ENCODE data around the gene CDC34.

The CDC34 gene

GRCh38 chr19:493391-494170 lies 38.0 kb upstream of the CDC34 start:
- TF ChIP-seq ZNF274 (IDR thresholded peaks at IDR 0.05; ENCODE audit: low read depth, low read length): no peak
- no peak overlapping the region for H3K4me3 ChIP-seq (ENCODE audit: low read length)

- TF ChIP-seq ZNF274 (IDR thresholded peaks at IDR 0.05; ENCODE audit: low read depth, low read length): no peak
- no peak overlapping the region for H3K4me3 ChIP-seq (ENCODE audit: low read length)
Measured at GRCh38 chr19:494171-495080, 37.1 kb upstream of the CDC34 start.

- H3K4me3 ChIP-seq (ENCODE audit: low read length): no peak overlapping the region
- TF ChIP-seq ZNF274 (IDR thresholded peaks at IDR 0.05; ENCODE audit: low read depth, low read length): no peak
Measured at GRCh38 chr19:495081-495401, 36.5 kb upstream of the CDC34 start.

GRCh38 chr19:495402-496111 lies 36.0 kb upstream of the CDC34 start:
- no peak overlapping the region for H3K4me3 ChIP-seq (ENCODE audit: low read length)
- TF ChIP-seq ZNF274 (IDR thresholded peaks at IDR 0.05; ENCODE audit: low read depth, low read length): no peak

DNA sequence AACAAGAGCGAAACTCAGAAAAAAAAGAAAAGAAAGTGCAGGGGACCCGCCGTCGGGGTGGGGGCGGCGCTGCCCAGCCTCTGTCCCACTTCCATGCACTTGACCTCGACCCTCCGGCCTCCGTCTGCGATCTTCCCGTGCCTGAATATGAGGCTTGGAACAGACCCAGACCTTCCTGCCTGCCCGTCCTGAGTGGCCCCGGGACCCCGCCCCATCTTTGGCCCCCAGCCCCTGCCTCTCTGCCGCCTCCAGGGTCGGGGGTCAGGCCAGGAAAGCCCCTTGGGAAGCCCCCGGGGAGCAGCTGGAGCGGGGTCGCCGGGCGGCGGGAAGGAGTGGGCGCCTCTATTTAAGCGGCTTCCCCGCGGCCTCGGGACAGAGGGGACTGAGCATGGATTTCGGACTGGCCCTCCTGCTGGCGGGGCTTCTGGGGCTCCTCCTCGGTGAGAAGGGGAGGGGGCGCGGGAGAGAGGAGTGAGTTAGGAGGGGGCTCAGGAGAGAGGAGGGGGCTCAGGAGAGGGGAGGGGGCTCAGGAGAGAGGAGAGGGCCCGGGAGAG lies 35.4 kb upstream of the CDC34 start, which contains the start of gene MADCAM1:
Gene MADCAM1, plus strand, starts transcription at position 375 of the 554 bp plus-strand sequence. Its CDS starts 14 bp downstream, at position 389.
- no peak within 1 kb of the TSS for H3K4me3 ChIP-seq (ENCODE audit: low read length)

GRCh38 chr19:496986-497385 lies 34.6 kb upstream of the CDC34 start:
- TF ChIP-seq ZNF274 (IDR thresholded peaks at IDR 0.05; ENCODE audit: low read depth, low read length): no peak
- no peak overlapping the region for H3K4me3 ChIP-seq (ENCODE audit: low read length)

More for the DNA sequence above, 35.4 kb upstream of the CDC34 start, which contains the start of gene MADCAM1:
- TF ChIP-seq ZNF274 (IDR thresholded peaks at IDR 0.05; ENCODE audit: low read depth, low read length): no peak

- no peak overlapping the region for H3K4me3 ChIP-seq (ENCODE audit: low read length)
- no peak for TF ChIP-seq ZNF274 (IDR thresholded peaks at IDR 0.05; ENCODE audit: low read depth, low read length)
Measured at GRCh38 chr19:497491-497868, 34.1 kb upstream of the CDC34 start.

DNA sequence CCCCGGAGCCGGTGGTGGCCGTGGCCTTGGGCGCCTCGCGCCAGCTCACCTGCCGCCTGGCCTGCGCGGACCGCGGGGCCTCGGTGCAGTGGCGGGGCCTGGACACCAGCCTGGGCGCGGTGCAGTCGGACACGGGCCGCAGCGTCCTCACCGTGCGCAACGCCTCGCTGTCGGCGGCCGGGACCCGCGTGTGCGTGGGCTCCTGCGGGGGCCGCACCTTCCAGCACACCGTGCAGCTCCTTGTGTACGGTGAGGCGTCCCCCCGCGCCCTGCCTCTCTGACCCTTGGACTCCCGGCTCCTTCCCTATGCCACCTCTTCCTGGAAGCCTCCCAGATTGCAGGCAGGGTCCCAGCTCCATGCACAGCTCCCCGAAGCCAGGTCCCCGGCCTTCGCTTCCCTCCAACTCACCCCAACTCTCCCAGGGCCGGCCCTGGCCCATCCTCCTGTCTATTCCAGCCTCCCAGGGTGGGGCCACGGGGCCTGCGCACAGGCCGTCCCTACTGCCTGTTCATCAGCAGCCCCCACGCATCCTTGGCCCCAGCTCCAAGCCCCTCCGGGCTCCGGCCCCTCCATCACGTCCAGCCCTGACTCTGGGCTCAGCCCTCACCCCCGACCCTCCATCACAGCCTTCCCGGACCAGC lies 33.6 kb upstream of the CDC34 start:
- no peak overlapping the region for H3K4me3 ChIP-seq (ENCODE audit: low read length)
- TF ChIP-seq ZNF274 (IDR thresholded peaks at IDR 0.05; ENCODE audit: low read depth, low read length): no peak

DNA sequence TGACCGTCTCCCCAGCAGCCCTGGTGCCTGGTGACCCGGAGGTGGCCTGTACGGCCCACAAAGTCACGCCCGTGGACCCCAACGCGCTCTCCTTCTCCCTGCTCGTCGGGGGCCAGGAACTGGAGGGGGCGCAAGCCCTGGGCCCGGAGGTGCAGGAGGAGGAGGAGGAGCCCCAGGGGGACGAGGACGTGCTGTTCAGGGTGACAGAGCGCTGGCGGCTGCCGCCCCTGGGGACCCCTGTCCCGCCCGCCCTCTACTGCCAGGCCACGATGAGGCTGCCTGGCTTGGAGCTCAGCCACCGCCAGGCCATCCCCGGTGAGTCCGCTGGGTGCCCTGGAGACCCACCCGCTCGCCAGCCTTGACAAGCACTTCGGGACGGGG lies 33.1 kb upstream of the CDC34 start:
- H3K4me3 ChIP-seq (ENCODE audit: low read length): no peak overlapping the region

GRCh38 chr19:498977-499623 lies 32.5 kb upstream of the CDC34 start:
- H3K4me3 ChIP-seq (ENCODE audit: low read length): no peak overlapping the region
- TF ChIP-seq ZNF274 (IDR thresholded peaks at IDR 0.05; ENCODE audit: low read depth, low read length): no peak

More for the DNA sequence above, 33.1 kb upstream of the CDC34 start:
- no peak for TF ChIP-seq ZNF274 (IDR thresholded peaks at IDR 0.05; ENCODE audit: low read depth, low read length)

DNA sequence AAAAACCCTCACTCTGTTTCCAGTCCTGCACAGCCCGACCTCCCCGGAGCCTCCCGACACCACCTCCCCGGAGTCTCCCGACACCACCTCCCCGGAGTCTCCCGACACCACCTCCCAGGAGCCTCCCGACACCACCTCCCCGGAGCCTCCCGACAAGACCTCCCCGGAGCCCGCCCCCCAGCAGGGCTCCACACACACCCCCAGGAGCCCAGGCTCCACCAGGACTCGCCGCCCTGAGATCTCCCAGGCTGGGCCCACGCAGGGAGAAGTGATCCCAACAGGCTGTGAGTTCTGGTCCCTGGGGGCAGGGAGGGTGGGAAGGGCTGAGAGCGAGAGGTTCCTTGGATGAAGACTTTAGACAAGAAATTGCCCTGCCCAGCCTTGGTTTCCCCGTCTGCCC lies 29.9 kb upstream of the CDC34 start:
- no peak overlapping the region for H3K4me3 ChIP-seq (ENCODE audit: low read length)
- no peak for TF ChIP-seq ZNF274 (IDR thresholded peaks at IDR 0.05; ENCODE audit: low read depth, low read length)

DNA sequence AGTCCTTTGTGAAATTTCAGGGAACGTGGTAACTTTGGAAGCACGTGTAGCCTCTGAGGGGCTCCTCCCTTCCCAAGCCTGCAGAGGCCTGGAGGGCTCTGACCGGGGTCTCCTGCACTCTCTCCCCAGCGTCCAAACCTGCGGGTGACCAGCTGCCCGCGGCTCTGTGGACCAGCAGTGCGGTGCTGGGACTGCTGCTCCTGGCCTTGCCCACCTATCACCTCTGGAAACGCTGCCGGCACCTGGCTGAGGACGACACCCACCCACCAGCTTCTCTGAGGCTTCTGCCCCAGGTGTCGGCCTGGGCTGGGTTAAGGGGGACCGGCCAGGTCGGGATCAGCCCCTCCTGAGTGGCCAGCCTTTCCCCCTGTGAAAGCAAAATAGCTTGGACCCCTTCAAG lies 26.9 kb upstream of the CDC34 start:
- TF ChIP-seq ZNF274 (IDR thresholded peaks at IDR 0.05; ENCODE audit: low read depth, low read length): no peak
- H3K4me3 ChIP-seq (ENCODE audit: low read length): no peak overlapping the region
